Activated CD4-positive, alpha-beta T cell treated with anti-CD3 and anti-CD28 coated beads, Interleukin-10, Interleukin-2, amounts not matched to agents 100 ng/mL and 50 ng/mL, durations not matched to agents 16 hours and 8 hours (primary cell): Measurements from ENCODE around the gene TSC2.

Experiments
- DNase-seq: peaks from one replicate; pipeline ENCODE4 v3.0.0-alpha.2; 2020

Gene TSC2

DNA sequence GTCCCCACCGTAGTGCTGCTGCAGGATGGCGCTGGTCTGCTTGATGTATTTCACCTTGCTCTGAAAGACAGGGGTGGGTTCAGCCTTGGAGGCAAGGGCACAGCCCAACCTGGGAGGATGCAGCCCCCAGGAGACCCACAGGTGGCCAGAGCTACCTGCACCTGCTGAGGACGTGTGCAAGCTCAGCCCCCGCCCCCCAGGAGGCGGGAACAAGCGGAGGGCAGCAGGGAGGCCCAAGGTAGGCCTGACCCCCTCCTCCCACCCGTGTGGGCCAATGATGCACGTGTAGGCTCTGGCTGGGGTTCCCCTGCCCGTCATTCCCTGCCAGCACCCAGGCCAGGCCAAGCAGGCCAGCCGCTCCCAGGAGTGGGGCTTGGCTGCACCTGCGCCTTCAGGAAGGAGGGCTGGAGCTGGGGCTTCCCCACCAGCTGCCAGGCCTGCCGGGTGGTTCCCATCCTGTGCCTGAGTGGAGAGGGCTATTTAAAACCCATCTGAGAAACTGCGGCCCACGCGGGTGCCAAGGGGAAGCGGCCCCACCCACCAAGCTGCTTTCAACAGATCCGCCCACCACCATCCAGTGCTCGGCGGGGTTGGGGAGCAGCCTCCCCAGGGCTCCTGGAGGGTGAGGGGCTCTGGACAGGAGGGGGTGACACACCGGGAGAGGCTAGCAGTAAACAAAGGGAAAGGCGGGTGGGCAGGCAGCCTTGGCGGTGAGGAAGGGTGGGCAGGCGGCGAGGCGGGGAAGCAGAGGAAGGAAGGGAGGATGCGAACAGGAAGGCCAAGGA, 3.9 kb upstream of the TSC2 start:
- DNase-seq, result no peak

DNA sequence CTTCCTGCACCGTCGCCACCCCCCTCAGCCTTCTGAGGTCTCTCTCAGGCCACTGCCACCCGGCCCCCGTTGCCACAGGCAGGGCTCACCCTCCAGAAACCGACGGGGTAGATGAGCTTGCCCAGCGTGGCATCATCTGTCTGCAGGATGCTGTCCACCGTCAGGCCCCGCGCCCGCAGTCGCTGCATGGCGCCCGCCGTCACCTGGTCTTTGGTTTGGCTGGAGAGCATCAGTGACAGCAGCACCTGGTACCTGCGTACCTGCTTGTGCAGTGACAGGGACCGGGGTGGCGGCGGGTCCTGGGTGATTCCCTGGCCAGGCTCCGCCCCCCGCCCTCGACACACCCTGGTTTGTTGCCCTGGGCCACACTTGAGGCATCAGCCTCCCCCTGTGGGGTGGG, 3.2 kb upstream of the TSC2 start:
- DNase-seq, result no peak

DNA sequence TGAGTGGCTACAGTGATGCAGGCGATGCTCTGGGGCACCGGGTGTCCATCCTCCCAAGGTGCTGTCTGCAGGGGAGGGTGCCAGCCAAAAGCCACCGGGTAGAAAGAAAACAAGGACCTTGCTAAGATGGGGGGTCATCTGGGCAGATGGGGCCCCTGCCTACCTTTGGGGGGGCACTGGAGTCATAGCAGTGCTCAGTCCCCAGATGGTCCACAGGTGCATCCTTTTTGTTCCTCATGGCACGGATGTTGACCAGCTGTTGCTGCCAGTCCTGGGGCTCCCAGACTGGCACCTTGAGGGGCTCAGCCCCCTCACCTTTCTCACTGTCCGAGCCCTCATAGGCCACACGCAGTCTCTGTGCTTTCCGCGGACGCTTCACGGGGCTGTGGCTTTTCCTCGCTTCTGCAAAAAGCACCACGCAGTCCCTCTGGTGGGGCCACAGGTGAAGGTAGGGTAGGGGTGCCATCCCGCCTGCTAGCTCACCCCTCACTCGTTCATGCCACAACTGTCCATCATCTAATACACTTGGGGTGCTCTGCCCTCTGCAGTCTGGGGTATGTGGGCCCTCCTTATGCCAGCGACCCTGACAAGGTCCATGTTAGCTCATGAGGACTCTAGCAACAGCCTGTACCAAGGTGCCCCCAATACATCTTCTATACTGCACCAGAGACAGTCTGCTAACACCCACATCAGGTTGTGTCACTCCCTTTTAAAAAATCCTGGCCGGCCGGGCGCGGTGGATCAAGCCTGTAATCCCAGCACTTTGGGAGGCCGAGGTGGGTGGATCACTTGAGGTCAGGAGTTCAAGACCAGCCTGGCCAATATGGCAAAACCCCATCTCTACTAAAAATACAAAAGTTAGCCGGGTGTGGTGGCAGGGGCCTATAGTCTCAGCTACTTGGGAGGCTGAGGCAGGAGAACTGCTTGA, 1.6 kb upstream of the TSC2 start:
- DNase-seq, result no peak

DNA sequence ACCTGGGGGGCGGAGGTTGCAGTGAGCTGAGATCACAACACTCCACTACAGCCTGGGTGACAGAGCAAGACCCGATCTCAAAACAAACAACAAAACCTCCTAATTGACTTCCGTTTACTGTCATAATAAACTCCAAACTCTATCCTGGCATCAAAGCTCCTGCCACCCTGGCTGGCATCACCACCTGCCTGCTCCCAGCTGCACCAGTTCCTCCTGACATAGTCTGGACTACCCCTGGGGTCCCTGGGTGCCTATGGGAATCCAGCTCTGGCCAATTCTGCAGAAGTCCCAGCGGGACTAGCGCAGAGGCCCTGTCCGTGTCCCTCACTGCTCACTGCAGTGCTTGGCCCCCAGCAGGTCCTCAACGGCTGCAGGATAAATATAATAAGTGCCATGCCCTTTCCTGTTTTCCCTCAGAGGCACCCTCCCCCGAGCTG, 874 bp upstream of the TSC2 start:
- no peak for DNase-seq

DNA sequence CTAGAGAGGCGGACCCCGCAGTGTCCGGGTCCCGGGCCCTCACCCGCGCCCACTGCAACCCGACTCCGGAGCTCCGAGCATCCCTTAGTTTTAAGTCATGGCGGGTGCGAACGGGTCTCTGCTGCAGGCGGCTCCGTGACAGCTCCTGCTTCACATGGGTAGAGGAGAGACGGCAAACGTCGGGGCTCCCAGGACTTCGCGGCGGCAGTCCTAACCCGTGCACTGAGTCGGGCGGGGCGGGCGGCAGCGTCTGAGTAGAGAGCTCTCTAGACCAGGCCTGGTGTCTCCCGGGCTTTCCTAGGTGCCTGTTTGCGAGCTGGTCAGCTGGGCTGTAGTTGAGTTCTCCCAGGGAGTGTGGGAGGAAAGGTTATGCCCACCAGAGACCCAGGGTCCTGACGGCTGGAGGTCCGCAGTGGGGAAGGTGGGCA, 345 bp downstream of the TSC2 start:
- DNase-seq, result no peak

DNA sequence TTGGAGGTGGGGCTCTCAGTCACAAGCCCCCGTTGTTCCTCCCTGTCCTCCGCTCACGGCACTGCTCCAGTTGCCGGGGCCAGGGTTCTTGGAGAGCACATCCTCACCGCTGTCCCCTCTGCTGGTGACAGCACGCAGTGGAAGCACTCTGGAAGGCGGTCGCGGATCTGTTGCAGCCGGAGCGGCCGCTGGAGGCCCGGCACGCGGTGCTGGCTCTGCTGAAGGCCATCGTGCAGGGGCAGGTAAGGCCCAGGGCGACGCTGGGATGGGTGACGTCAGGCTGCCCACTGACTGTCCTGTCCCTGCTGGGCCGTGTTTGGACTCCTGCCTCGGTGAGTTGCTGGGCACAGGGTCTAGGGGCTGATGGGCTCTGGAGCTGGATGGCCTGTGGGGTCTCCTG, 5.4 kb downstream of the TSC2 start:
- DNase-seq, result no peak

DNA sequence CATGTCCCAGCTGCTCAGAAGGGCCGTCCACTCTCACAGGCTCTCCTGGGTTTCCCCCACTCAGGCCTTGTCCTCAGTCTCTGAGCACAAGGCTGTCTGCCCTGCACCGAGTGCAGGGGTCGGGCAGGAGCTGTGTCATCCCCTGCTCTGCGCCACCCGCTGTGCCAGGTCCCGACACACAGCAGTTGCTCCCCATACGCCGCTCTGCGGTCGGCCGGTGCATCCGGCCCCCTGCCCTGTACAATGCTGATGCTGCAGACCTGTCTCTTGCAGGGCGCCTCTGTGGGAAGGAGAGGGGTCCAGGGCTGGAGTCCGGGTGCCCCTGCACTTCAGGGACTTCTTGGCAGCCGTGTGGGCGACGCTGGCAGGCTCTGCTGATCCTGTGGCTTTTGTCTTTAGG, 6.1 kb downstream of the TSC2 start:
- no peak for DNase-seq

DNA sequence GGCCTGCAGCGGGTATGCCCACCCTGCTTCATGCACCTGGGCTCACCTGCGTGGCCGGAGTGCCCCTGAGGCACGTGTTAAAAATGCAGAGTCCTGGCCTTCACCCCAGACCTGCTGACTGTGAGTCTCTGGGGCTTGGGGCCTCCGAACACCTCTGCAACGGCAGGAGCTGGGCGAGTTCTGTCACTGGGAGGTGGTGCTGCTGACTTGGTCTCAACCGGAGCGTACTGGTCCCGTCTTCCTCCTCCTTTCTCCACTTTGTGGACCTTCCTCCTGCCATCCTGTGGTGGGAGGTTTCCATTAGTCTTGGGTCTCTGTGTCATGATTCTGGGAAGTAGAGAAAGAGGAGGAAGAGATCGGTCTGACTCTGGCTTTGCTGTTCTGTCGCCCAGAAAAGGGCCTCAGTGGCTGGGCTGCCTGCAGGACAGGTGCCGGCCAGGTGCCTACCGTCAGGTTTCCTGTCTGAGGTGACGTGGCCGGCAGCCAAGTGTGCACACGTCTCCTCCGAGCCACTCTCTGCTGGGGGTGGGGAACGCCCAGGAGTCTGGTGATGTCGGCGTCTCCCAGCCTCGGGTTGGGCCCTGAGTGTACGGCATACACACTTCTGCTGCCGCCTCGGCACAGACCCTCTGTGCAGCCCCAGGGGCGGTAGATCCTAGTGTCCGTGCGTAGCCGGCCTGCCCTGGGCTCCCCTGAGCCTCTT, 6.9 kb downstream of the TSC2 start:
- no peak for DNase-seq

DNA sequence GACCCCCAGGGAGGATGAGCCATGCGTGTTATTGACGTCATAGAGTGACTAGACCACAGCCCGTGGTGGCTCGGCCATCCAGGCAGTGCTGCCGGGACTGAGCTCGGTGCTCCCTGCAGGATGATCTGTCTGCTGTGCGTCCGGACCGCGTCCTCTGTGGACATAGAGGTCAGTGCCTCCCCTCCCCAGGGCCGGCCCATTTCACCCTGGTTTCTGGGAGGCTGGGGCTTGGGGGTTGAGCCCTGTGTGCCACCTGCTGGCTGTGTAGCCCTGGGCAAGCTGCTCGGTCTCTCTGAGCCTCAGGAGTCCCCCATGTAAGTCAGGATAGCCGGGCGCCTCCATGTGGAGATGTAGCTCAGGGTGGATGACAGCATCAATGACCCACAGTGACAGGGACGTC, 8.3 kb downstream of the TSC2 start:
- DNase-seq, result no peak

DNA sequence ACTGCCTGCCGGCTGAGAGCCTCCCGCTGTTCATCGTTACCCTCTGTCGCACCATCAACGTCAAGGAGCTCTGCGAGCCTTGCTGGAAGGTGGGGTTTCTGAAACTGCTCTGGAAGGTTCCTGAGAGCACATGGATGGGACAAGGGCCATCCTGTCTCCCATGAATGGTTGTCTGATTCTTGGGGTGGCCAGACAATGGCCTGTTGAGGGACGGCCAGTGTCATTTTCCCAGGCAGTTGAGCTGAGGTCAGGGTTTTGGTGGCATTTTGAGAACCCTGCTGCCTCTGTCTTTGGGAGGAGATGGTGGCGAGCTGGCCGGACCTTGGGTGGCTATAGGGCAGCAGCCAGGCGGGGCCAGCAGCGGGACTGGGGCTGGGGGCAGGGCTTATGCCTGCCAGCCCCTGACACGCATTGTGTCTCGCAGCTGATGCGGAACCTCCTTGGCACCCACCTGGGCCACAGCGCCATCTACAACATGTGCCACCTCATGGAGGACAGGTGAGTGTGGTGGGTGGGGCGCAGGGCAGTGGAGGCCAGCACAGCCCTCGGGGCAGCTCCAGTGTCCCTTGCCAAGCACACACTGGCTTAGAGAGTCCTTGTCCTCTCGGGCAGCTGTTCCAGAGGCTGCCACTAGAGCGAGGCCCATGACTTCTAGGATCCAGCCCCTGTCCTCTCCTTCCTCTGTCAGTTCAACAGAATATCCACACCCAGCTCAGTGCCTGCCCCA, 9.1 kb downstream of the TSC2 start:
- DNase-seq, result no peak

DNA sequence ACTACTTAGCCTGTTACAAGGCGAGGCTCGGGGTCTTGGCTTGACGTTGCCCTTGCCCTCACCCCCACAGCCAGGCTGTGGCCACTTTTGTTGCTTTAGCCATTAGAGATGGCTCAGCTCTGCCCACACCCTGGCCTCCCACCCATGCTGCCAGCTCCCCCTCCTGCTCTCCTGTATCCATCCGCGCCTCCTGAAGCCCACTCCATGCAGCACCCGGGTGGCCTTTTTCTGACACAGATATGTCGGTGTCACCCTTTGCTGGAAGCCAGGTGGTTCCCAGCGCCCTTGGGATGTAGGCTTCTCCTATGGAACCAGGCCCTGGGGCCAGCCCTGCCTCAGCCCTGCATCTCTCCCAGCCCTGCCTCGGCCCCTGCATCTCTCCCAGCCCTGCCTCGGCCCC, 9.7 kb downstream of the TSC2 start:
- no peak for DNase-seq

DNA sequence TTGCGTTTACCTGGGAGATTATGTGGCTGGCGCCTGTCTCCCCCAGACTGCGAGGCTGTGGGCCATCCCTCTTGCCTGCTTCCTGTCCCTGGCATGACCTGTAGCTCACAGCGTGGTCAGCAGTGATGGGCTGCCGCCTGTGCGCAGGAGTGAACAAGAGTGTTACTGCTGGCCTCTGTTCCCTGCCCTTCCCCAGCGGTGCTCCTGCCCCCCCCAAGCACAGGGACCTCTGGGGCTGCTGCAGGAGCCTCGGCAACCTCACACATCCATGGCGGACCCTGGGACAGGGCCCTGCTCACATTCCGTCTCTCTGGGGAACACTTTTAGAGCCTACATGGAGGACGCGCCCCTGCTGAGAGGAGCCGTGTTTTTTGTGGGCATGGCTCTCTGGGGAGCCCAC, 10.6 kb downstream of the TSC2 start:
- no peak for DNase-seq

DNA sequence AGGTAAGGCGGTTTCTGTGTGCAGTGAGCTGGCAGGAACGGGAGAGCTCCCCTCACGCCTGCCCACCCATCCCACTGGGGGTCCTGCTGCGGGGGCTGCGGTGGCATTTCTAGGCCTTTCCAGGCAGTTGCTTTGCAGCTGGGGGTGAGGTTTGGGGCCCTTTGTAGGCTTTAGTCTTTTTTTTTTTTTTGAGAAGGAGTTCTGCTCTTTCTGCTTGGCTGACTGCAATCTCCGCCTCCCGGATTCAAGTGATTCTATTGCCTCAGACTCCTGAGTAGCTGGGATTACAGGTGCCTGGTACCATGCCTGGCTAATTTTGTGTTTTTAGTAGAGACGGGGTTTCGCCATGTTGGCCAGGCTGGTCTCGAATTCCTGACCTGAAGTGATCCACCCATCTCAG, 11.1 kb downstream of the TSC2 start:
- DNase-seq, result no peak

DNA sequence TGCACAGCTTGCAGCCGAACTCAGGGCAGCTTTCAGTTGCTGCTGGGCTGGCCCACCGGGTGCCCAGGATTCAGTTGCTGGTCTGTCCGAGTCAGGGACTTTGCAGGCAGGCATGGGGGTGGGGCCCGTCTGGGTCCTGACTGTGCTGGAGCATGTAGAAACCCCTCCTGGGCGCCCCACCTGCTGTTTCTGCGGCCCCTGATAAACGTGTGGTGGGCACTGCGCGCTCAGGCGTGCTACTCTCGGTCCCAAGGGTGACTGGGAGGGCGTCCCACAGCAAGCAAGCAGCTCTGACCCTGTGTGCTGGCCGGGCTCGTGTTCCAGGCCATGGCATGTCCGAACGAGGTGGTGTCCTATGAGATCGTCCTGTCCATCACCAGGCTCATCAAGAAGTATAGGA, 12.6 kb downstream of the TSC2 start:
- DNase-seq, result no peak

DNA sequence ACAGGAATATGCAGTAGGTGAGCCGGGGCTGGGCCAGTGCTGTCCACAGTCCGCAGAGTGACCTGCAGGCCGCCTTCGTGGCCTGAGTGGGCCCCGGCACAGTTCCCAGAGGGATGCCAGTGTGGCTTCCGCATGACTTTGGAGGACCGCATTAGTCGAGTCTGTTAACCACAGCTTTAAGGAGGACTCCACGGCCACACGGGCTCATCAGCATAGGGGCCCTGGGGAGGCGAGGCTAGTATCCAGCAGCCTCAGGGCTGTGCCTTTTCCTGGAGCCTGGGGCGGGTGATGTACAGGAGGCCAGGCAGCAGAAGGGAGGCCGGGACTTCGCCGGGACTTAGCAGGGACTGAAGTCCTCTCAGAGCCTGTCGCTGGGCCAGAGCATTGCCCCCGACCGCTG, 13.2 kb downstream of the TSC2 start:
- DNase-seq, result no peak

DNA sequence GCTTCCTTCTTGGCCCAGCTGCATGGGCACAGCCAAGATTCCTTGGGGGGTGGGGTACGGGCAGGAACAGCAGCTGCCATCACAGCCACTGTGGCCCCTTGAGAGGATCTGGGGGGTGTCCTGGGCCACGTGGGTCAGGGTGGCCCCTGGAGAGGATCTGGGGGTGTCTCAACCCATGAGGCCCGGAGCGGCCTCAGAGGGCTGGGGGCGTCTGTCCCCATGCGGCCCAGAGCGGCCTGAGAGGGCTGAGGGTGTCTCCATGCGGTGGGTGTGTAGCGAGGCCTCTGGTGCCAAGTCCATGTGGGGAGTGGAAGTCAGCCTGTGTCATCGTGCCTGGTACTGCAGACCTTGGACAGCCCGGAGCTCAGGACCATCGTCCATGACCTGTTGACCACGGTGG, 13.7 kb downstream of the TSC2 start:
- DNase-seq, result no peak

DNA sequence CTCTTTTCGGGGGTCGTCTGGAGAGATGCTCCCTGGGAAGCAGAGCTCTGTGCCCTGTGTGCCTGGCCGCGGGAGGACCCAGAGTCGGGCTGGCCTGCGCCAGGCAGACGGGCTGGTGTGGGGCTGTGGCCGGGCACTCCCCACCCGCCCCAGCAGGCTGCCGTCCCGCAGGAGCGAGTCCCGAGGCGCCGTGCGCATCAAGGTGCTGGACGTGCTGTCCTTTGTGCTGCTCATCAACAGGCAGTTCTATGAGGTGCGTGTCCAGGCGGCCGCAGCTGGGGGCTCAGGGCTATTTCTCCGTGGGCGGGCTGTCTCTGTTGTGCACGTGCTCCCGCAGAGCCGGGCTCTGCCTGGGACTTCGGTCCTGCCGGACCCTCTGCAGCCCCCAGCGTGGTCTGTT, 15.0 kb downstream of the TSC2 start:
- DNase-seq, result no peak

DNA sequence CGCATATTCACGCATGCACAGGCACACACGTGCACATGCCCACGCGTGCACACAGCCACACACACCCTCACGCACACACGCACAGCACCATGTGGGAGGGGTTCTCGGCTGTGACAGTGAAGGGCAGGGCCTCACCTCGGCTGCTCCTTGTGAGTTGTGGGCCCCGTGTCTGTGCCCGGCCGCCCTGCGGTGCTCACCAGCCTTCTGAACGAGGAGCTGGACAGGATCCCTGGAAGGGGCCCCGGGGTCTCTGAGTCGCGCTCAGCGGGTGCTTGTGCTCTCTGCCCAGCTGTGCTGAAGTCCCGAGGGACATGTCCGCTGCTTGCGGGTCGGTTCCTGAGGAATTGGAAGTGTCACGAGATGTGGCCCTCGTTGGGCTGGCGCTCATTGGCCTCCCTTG, 16.1 kb downstream of the TSC2 start:
- no peak for DNase-seq

DNA sequence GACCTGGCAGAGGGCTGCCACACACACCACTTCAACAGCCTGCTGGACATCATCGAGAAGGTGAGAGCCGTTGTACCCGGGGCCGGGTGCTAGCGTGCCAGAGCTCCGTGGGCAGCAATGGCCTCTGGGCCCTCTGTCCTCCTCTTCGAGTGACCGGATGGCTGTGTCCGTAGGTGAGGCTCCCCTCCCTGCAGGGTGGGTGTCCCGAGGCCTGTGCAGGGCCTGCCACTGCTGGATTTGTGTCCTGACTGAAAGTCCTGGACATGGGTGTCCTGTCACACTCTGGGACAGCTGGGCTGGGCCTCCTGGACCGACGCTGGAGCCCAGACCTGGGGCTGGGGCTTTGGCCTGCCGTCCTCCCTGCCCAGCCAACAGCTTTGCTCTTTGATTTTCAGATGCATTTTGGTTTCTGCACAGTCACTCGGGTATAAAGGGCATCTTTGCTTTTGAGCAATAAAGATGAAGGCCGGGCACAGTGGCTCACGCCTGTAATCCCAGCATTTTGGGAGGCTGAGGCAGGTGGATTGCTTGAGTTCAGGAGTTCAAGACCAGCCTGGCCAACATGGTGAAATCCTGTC, 16.7 kb downstream of the TSC2 start:
- no peak for DNase-seq

DNA sequence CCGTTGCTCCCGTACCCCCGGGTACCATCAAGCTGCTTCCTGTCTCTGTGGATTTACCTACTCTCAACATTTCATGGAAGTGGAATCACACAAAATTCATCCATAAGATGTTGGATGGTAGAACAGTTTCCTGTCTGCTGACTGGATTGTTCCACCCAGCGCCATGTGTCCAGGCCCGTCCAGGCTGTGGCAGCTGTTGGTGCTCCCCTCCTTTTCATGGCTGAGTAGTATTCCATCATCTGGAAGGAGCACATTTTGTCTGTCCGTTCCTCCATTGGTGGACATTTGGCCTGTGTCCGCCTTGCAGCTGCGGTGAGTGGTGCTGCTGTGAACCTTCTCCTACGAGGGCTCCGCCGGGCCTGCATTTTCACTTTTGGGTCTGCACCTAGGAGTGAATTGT, 18.4 kb downstream of the TSC2 start:
- DNase-seq, result no peak

DNA sequence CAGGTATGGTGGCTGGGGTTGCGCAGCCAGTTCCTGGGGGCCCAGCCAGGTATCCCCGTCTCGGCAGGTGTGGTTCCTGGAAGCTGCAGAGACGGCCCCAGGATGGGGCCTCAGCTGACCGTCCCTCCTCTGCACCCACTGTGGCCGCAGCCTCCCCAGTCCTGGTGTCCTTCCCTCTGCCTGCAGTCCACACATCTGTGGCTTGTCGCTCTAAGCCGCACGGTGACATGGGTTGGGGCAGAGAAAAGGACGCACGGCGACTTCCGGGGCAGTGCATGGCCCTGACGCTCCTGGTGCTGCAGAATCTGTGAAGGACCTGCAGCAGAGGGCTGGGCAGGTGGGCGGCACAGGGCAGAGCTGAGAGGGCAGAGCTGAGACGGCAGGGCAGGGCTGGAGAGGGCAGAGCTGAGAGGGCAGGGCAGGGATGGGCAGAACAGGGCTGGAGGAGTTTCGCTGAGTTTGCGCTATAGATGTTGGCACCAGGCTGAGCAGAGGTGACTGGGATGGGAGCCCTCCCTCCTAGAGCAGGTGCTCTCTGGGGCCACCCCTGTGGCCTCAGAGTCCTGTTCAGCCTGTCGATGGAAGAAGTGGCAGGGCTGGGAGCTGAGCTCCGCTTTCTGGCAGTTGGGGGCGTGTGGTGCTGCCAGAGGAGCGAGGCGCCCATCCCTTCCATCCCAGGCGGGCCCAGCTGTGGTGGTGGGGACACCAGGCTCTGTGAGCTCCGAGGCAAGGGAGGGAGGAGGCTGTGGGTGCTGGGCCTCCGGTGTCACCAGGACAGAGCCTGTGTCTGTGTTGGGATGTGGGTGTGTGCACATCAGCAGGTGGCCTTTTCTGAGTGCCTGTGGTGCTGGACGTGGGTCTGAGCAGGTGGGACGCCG, 23.0 kb downstream of the TSC2 start:
- no peak for DNase-seq
